ENCODE data around the gene RALA. TPM values are rescaled to one million over a fixed set of nuclear protein-coding genes. Genes with fewer than 3 reads are reported as not detected.

The RALA gene
- polyA plus RNA-seq, 1 donor (not counting 4 experiments of a cell fraction or from before 2014, with no cell fraction given): 64.6 TPM

GRCh38 chr7:39673868-39674267, 50.5 kb downstream of the RALA start:
- no peak for FAIRE-seq
- peaks cover 0 to 3% of the 10 kb centered on the region in 2 experiments for H3K36me3 ChIP-seq (ENCODE audit: control insufficient read depth in 2 of 2, extremely low read depth in 1 of 2, insufficient read depth in 2 of 2, low read length in 2 of 2)
- no peak overlapping the region for H3K4me3 ChIP-seq (ENCODE audit: control insufficient read depth in 2 of 3, extremely low read depth in 1 of 3, insufficient read depth in 2 of 3, low read depth in 1 of 3, low read length in 3 of 3)
- no peak overlapping the region for H3K4me2 ChIP-seq (ENCODE audit: control insufficient read depth, extremely low read depth, insufficient read depth, low read depth, low read length)
- no peaks in the 10 kb centered on the region for H3K27me3 ChIP-seq (ENCODE audit: control insufficient read depth, extremely low read depth, insufficient read depth, low read length)
- H3K4me1 ChIP-seq (ENCODE audit: control insufficient read depth, extremely low read depth, insufficient read depth, low read length): peaks cover 4% of the 10 kb centered on the region
- TF ChIP-seq, protein P1, sequence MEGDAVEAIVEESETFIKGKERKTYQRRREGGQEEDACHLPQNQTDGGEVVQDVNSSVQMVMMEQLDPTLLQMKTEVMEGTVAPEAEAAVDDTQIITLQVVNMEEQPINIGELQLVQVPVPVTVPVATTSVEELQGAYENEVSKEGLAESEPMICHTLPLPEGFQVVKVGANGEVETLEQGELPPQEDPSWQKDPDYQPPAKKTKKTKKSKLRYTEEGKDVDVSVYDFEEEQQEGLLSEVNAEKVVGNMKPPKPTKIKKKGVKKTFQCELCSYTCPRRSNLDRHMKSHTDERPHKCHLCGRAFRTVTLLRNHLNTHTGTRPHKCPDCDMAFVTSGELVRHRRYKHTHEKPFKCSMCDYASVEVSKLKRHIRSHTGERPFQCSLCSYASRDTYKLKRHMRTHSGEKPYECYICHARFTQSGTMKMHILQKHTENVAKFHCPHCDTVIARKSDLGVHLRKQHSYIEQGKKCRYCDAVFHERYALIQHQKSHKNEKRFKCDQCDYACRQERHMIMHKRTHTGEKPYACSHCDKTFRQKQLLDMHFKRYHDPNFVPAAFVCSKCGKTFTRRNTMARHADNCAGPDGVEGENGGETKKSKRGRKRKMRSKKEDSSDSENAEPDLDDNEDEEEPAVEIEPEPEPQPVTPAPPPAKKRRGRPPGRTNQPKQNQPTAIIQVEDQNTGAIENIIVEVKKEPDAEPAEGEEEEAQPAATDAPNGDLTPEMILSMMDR (optimal IDR thresholded peaks at IDR 0.05 in 1 of 3, IDR thresholded peaks at IDR 0.05 in 1 of 3, conservative IDR thresholded peaks at IDR 0.05 in 1 of 3; ENCODE audit: extremely low read depth in 1 of 3, insufficient read depth in 2 of 3, low read length in 3 of 3): no peak
- no peak for TF ChIP-seq EZH2 (IDR thresholded peaks at IDR 0.05; ENCODE audit: low read length)
- no peak overlapping the region for H3K27ac ChIP-seq (ENCODE audit: control insufficient read depth, insufficient read depth, low read length)
- H3K79me2 ChIP-seq (ENCODE audit: control insufficient read depth, insufficient read depth, low read length): peaks cover 73% of the 10 kb centered on the region
- H4K20me1 ChIP-seq (ENCODE audit: control insufficient read depth, extremely low read depth, insufficient read depth, low read length): no peaks in the 10 kb centered on the region
- dilution Hi-C loops (cut with MboI; ENCODE audit: extremely low pct_ligation_motif_present, low sequenced_read_pairs): no loop called here
- H3K9ac ChIP-seq (ENCODE audit: control insufficient read depth, extremely low read depth, insufficient read depth, low read length): no peak overlapping the region
- no peak for DNase-seq (ENCODE audit: low read depth, low spot score)
- H3K9me1 ChIP-seq (ENCODE audit: control insufficient read depth, extremely low read depth, insufficient read depth, low read length): no peaks in the 10 kb centered on the region
- no peak overlapping the region for H2AFZ ChIP-seq (ENCODE audit: control insufficient read depth, low read length)
- no peaks in the 10 kb centered on the region for H3K9me3 ChIP-seq (ENCODE audit: control insufficient read depth, low read depth, low read length)

DNA sequence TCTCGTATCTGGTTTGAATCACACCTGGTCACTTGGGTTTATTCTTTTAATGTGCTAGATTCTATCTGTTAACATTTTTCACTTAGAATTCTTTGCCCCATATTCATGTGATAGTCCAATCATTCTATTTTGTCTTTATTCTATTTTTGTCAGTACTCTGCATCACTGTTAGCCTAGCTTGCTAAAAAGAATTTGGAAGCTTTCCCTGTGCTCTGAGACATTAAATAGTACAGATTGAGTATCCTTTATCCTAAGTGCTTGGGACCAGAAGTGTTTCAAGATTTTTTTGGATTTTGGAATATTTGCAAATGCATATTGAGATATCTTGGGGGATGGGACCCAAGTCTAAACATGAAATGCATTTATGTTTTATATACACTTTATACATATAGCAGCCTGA, 51.0 kb downstream of the RALA start:
- Histone ChIP-seq H3K79me2 (ENCODE audit: control insufficient read depth, insufficient read depth, low read length) (peaks cover 73% of the 10 kb centered on the region), H3K9me3 (ENCODE audit: control insufficient read depth, low read depth, low read length) (no peaks in the 10 kb centered on the region), H4K20me1 (ENCODE audit: control insufficient read depth, extremely low read depth, insufficient read depth, low read length) (no peaks in the 10 kb centered on the region), H3K9ac (ENCODE audit: control insufficient read depth, extremely low read depth, insufficient read depth, low read length) (no peak overlapping the region), H3K27me3 (ENCODE audit: control insufficient read depth, extremely low read depth, insufficient read depth, low read length) (no peaks in the 10 kb centered on the region), H3K4me3 (ENCODE audit: control insufficient read depth in 2 of 3, extremely low read depth in 1 of 3, insufficient read depth in 2 of 3, low read depth in 1 of 3, low read length in 3 of 3) (no peak overlapping the region), H3K9me1 (ENCODE audit: control insufficient read depth, extremely low read depth, insufficient read depth, low read length) (no peaks in the 10 kb centered on the region), H3K36me3 (ENCODE audit: control insufficient read depth in 2 of 2, extremely low read depth in 1 of 2, insufficient read depth in 2 of 2, low read length in 2 of 2) (peaks cover 0 to 3% of the 10 kb centered on the region in 2 experiments), H2AFZ (ENCODE audit: control insufficient read depth, low read length) (no peak overlapping the region), H3K4me1 (ENCODE audit: control insufficient read depth, extremely low read depth, insufficient read depth, low read length) (peaks cover 4% of the 10 kb centered on the region), H3K4me2 (ENCODE audit: control insufficient read depth, extremely low read depth, insufficient read depth, low read depth, low read length) (no peak overlapping the region), H3K27ac (ENCODE audit: control insufficient read depth, insufficient read depth, low read length) (no peak overlapping the region)
- DNase-seq (ENCODE audit: low read depth, low spot score): no peak
- FAIRE-seq: no peak
- dilution Hi-C loops (cut with MboI; ENCODE audit: extremely low pct_ligation_motif_present, low sequenced_read_pairs): no loop called here
- TF ChIP-seq, protein P1 (optimal IDR thresholded peaks at IDR 0.05 in 1 of 3, IDR thresholded peaks at IDR 0.05 in 1 of 3, conservative IDR thresholded peaks at IDR 0.05 in 1 of 3; ENCODE audit: extremely low read depth in 1 of 3, insufficient read depth in 2 of 3, low read length in 3 of 3): no peak
- TF ChIP-seq EZH2 (IDR thresholded peaks at IDR 0.05; ENCODE audit: low read length): no peak
